Liver (tissue), 9 donors: Measurements from ENCODE around the gene ARPC4. TPM values are rescaled to one million over a fixed set of nuclear protein-coding genes. Genes with fewer than 3 reads are reported as not detected.

Experiments
- DNase-seq: peaks from one replicate; pipeline ENCODE4 v3.0.0-alpha.2; 2017; ENCODE audit warnings: low spot score
- H3K27ac ChIP-seq, 2 donors: one replicate each; pipeline ENCODE4 v1.7.0; 2013; ENCODE audit warnings: inconsistent platforms in 2 of 2, low read length in 2 of 2, control low read depth in 1 of 2, low read depth in 1 of 2, mild to moderate bottlenecking in 1 of 2
- H3K27me3 ChIP-seq, 4 donors: one replicate each; pipeline versions ENCODE4 v1.6.1 to v1.7.0; 2013; ENCODE audit warnings: low read length in 3 of 4, inconsistent platforms in 1 of 4, mild to moderate bottlenecking in 1 of 4, moderate library complexity in 1 of 4; ENCODE audit not compliant: control insufficient read depth in 4 of 4, insufficient read depth in 4 of 4
- H3K36me3 ChIP-seq, 4 donors: one replicate each; pipeline versions ENCODE4 v1.6.1 to v1.7.0; 2013; ENCODE audit warnings: low read length in 3 of 4, mild to moderate bottlenecking in 3 of 4, low read depth in 1 of 4, moderate library complexity in 1 of 4; ENCODE audit not compliant: control insufficient read depth in 4 of 4, insufficient read depth in 3 of 4
- H3K4me1 ChIP-seq, 4 donors: one replicate each; pipeline versions ENCODE4 v1.6.1 to v1.7.0; 2013; ENCODE audit warnings: low read length in 3 of 4, mild to moderate bottlenecking in 3 of 4, moderate library complexity in 1 of 4; ENCODE audit not compliant: control insufficient read depth in 4 of 4, insufficient read depth in 4 of 4
- H3K4me3 ChIP-seq, 3 donors: one replicate each; pipeline versions ENCODE4 v1.6.1 to v1.7.0; 2013; ENCODE audit warnings: low read length in 3 of 3, control low read depth in 1 of 3, low read depth in 1 of 3, mild to moderate bottlenecking in 1 of 3
- H3K9ac ChIP-seq, 2 donors: one replicate each; pipeline ENCODE4 v1.7.0; 2013; ENCODE audit warnings: low read length in 2 of 2, mild to moderate bottlenecking in 2 of 2, moderate library complexity in 2 of 2, control low read depth in 1 of 2, low read depth in 1 of 2
- H3K9me3 ChIP-seq, 4 donors: one replicate each; pipeline versions ENCODE4 v1.6.1 to v1.7.0; 2013; ENCODE audit warnings: low read length in 3 of 4; ENCODE audit not compliant: control insufficient read depth in 4 of 4
- ATF3 ChIP-seq: IDR thresholded peaks from 2 replicates; pipeline ENCODE4 v1.6.1; 2016; ENCODE audit warnings: antibody characterized with exemption
- CTCF ChIP-seq: fragments of 150-350 bp; IDR thresholded peaks from 2 replicates; pipeline ENCODE4 v1.5.1; 2017; ENCODE audit warnings: improper control_type of control experiment, low read depth, low read length; ENCODE audit not compliant: missing input control
- EGR1 ChIP-seq, 2 donors: IDR thresholded peaks; 2 replicates each; pipeline ENCODE4 v1.6.1; 2016 to 2018; ENCODE audit warnings: antibody characterized with exemption in 2 of 2, low read depth in 2 of 2
- FOXA1 ChIP-seq: IDR thresholded peaks from 2 replicates; pipeline ENCODE4 v1.6.1; 2016; ENCODE audit warnings: antibody characterized with exemption
- FOXA2 ChIP-seq: IDR thresholded peaks from 2 replicates; pipeline ENCODE4 v1.6.1; 2016; ENCODE audit warnings: antibody characterized with exemption
- GABPA ChIP-seq, 2 donors: IDR thresholded peaks in 1 of 2; conservative IDR thresholded peaks in 1 of 2; 2 replicates each; pipeline ENCODE4 v1.6.1; 2016; ENCODE audit warnings: antibody characterized with exemption in 2 of 2, mild to moderate bottlenecking in 1 of 2, moderate library complexity in 1 of 2
- HNF4A ChIP-seq, 2 donors: conservative IDR thresholded peaks; 2 replicates each; pipeline ENCODE4 v1.6.1; 2016; ENCODE audit warnings: antibody characterized with exemption in 2 of 2, mild to moderate bottlenecking in 2 of 2
- HNF4G ChIP-seq: IDR thresholded peaks from 2 replicates; pipeline ENCODE4 v1.6.1; 2016; ENCODE audit warnings: antibody characterized with exemption
- JUND ChIP-seq, 2 donors: IDR thresholded peaks; 2 replicates each; pipeline ENCODE4 v1.6.1; 2016; ENCODE audit warnings: antibody characterized with exemption in 2 of 2
- MAX ChIP-seq: IDR thresholded peaks from 2 replicates; pipeline ENCODE4 v1.6.1; 2016; ENCODE audit warnings: antibody characterized with exemption
- NR2F2 ChIP-seq: IDR thresholded peaks from 2 replicates; pipeline ENCODE4 v1.6.1; 2016; ENCODE audit warnings: antibody characterized with exemption
- RAD21 ChIP-seq, 2 donors: IDR thresholded peaks; 2 replicates each; pipeline ENCODE4 v1.6.1; 2016; ENCODE audit warnings: antibody characterized with exemption in 2 of 2, mild to moderate bottlenecking in 2 of 2
- REST ChIP-seq: IDR thresholded peaks from 2 replicates; pipeline ENCODE4 v1.6.1; 2016; ENCODE audit warnings: antibody characterized with exemption, mild to moderate bottlenecking
- RXRA ChIP-seq, 2 donors: IDR thresholded peaks; 2 replicates each; pipeline ENCODE4 v1.6.1; 2017 to 2018; ENCODE audit warnings: antibody characterized with exemption in 2 of 2, mild to moderate bottlenecking in 1 of 2
- SP1 ChIP-seq: IDR thresholded peaks from 2 replicates; pipeline ENCODE4 v1.6.1; 2018; ENCODE audit warnings: antibody characterized with exemption, mild to moderate bottlenecking
- TAF1 ChIP-seq: conservative IDR thresholded peaks from 2 replicates; pipeline ENCODE4 v1.6.1; 2016; ENCODE audit warnings: antibody characterized with exemption, mild to moderate bottlenecking
- YY1 ChIP-seq: IDR thresholded peaks from 2 replicates; pipeline ENCODE4 v1.6.1; 2016; ENCODE audit warnings: antibody characterized with exemption, mild to moderate bottlenecking
- ZBTB33 ChIP-seq: IDR thresholded peaks from 2 replicates; pipeline ENCODE4 v1.6.1; 2016; ENCODE audit warnings: antibody characterized with exemption
- WGBS: extraction: QIAGEN DNeasy Blood & Tissue Kit; methylation state at CpG from one replicate; pipeline ENCODE4 v1.1.7; 2013; 5-methylcytosine and 5-hydroxymethylcytosine counted together
- polyA plus RNA-seq, 2 donors: library from polyadenylated mRNA; stranded (reverse) in 1 of 2; unstranded in 1 of 2; fragments of 200-250 nt in 1 of 2; fragments of >200 nt in 1 of 2; fragmentation: Nextera tagmentation in 1 of 2; extraction: Ambion mirVana in 1 of 2; gene quantifications; one replicate each; pipeline versions ENCODE4 v1.2.1 to v1.2.3, GENCODE V29; 2013 to 2015
- total RNA-seq, 2 donors: library from RNA; depleted of rRNA; stranded (reverse); fragments of >200 nt; gene quantifications; one replicate each; pipeline ENCODE4 v1.2.3, GENCODE V29; 2014
- donor health status: healthy.
- donor health status: healthy.
- donor health status: healthy.
- donor health status: healthy.
- donor health status: healthy.

Gene ARPC4
- total and polyA plus RNA-seq, 4 donors, result 22.1 to 53.6 (median 52.5) TPM

GRCh38 chr3:9744162-9744561 lies 48.7 kb upstream of the ARPC4 start:
- Histone ChIP-seq H3K4me1 (peaks cover 0 to 3% (median 2%) of the 10 kb centered on the region in 4 donors), H3K9ac (no peak overlapping the region), H3K36me3 (peaks cover 30 to 88% (median 74%) of the 10 kb centered on the region in 4 donors), H3K4me3 (no peak overlapping the region), H3K9me3 (no peaks in the 10 kb centered on the region), H3K27me3 (no peaks in the 10 kb centered on the region), H3K27ac (no peak overlapping the region)
- TF ChIP-seq ZBTB33, result no peak
- no peak for TF ChIP-seq NR2F2
- no peak for TF ChIP-seq YY1
- TF ChIP-seq MAX, result no peak
- no peak for TF ChIP-seq RAD21 (IDR thresholded peaks at IDR 0.05)
- TF ChIP-seq HNF4G, result no peak
- TF ChIP-seq GABPA (IDR thresholded peaks at IDR 0.05 in 1 of 2, conservative IDR thresholded peaks at IDR 0.05 in 1 of 2), result no peak
- DNase-seq, result no peak
- 97% methylated on average over 13 of the region's 13 CpGs for WGBS

- H3K4me1 ChIP-seq, result peaks cover 2 to 12% (median 9%) of the 10 kb centered on the region in 4 donors
- no peak for TF ChIP-seq CTCF
- TF ChIP-seq FOXA2, result no peak
- TF ChIP-seq ATF3, result no peak
- TF ChIP-seq YY1, result no peak
- no peak for TF ChIP-seq FOXA1
- no peak for TF ChIP-seq JUND (IDR thresholded peaks at IDR 0.05)
- TF ChIP-seq REST, result no peak
- no peak for TF ChIP-seq HNF4G
- no peak for TF ChIP-seq MAX
- no peak for TF ChIP-seq TAF1
- TF ChIP-seq NR2F2, result no peak
- no peak for TF ChIP-seq RAD21 (IDR thresholded peaks at IDR 0.05)
- TF ChIP-seq RXRA (IDR thresholded peaks at IDR 0.05), result no peak
- no peak for TF ChIP-seq HNF4A (conservative IDR thresholded peaks at IDR 0.05)
- no peak for TF ChIP-seq ZBTB33
- TF ChIP-seq SP1, result no peak
- no peak for TF ChIP-seq EGR1 (IDR thresholded peaks at IDR 0.05; ENCODE audit: low read depth in 2 of 2)
- TF ChIP-seq GABPA (IDR thresholded peaks at IDR 0.05 in 1 of 2, conservative IDR thresholded peaks at IDR 0.05 in 1 of 2), result no peak
- DNase-seq, result no peak
- WGBS, result 95% methylated on average over 12 of the region's 12 CpGs
- no peaks in the 10 kb centered on the region for H3K9me3 ChIP-seq
- no peaks in the 10 kb centered on the region for H3K27me3 ChIP-seq
- H3K36me3 ChIP-seq, result peaks cover 24 to 74% (median 60%) of the 10 kb centered on the region in 4 donors
- H3K4me3 ChIP-seq, result no peak overlapping the region
- no peak overlapping the region for H3K27ac ChIP-seq
- no peak overlapping the region for H3K9ac ChIP-seq
These were observed 47.4 kb upstream of the ARPC4 start for GRCh38 chr3:9745521-9745920.
